ENCODE data around the gene GTSE1. TPM values are rescaled to one million over a fixed set of nuclear protein-coding genes. Genes with fewer than 3 reads are reported as not detected.
A peak's percentile ranks its signal among the peaks of the same experiment; 100 is the strongest.

The GTSE1 gene
- total RNA-seq, 4 donors from 2014 or later = 0.13 to 0.20 (median 0.19) TPM; not detected in 1

GRCh38 chr22:46293577-46294260, 3.0 kb upstream of the GTSE1 start:
- Histone ChIP-seq H3K36me3 (peaks cover 0 to 55% of the 10 kb centered on the region in 2 donors), H3K27ac (peak overlapping the region in 2 of 4 donors; percentile 24 to 39), H3K4me1 (peaks cover 0 to 25% (median 15%) of the 10 kb centered on the region in 3 donors), H3K27me3 (no peaks in the 10 kb centered on the region), H3K9me3 (peaks cover 0 to 11% (median 0%) of the 10 kb centered on the region in 3 donors), H3K4me3 (no peak overlapping the region)
- no peak for ATAC-seq
- 57 to 80% methylated on average over 1 to 3 of the region's 11 CpGs for WGBS, 2 donors (ENCODE audit: low coverage in 1 of 2)
- no peak for TF ChIP-seq CTCF (IDR thresholded peaks at IDR 0.05)
- TF ChIP-seq POLR2A (IDR thresholded peaks at IDR 0.05) = no peak
- no peak for TF ChIP-seq POLR2AphosphoS5 (IDR thresholded peaks at IDR 0.05)
- TF ChIP-seq EP300 (IDR thresholded peaks at IDR 0.05) = no peak

- Histone ChIP-seq H3K36me3 (peaks cover 0 to 44% of the 10 kb centered on the region in 2 donors), H3K27ac (no peak overlapping the region), H3K9me3 (peaks cover 0 to 11% (median 0%) of the 10 kb centered on the region in 3 donors), H3K27me3 (no peaks in the 10 kb centered on the region), H3K4me1 (peaks cover 0 to 25% (median 15%) of the 10 kb centered on the region in 3 donors), H3K4me3 (no peak overlapping the region)
- ATAC-seq = no peak
- TF ChIP-seq POLR2AphosphoS5 (IDR thresholded peaks at IDR 0.05) = no peak
- TF ChIP-seq EP300 (IDR thresholded peaks at IDR 0.05) = no peak
- TF ChIP-seq CTCF (IDR thresholded peaks at IDR 0.05) = no peak
- TF ChIP-seq POLR2A (IDR thresholded peaks at IDR 0.05) = no peak
- 78 to 100% methylated on average over 1 to 2 of the region's 2 CpGs for WGBS, 2 donors (ENCODE audit: low coverage in 1 of 2)
These were observed 1.9 kb upstream of the GTSE1 start for GRCh38 chr22:46294784-46295183.

GRCh38 chr22:46295277-46295971, 1.2 kb upstream of the GTSE1 start:
- no peak for ATAC-seq

GRCh38 chr22:46297151-46297812, 612 bp downstream of the GTSE1 start:
- Histone ChIP-seq H3K27ac (peak overlapping the region in 1 of 4 donors; percentile 89), H3K9me3 (peaks cover 0 to under 1% (median 0%) of the 10 kb centered on the region in 3 donors), H3K4me1 (peaks cover 0 to 25% (median 15%) of the 10 kb centered on the region in 3 donors), H3K36me3 (peaks cover 0 to 19% of the 10 kb centered on the region in 2 donors), H3K27me3 (no peaks in the 10 kb centered on the region), H3K4me3 (peak overlapping the region; percentile 21 to 64)
- WGBS, 2 donors (ENCODE audit: low coverage in 1 of 2) = 14 to 18% methylated on average over 8 of the region's 32 CpGs
- TF ChIP-seq EP300 (IDR thresholded peaks at IDR 0.05) = no peak
- no peak for TF ChIP-seq CTCF (IDR thresholded peaks at IDR 0.05)
- TF ChIP-seq POLR2AphosphoS5 (IDR thresholded peaks at IDR 0.05) = no peak
- TF ChIP-seq POLR2A (IDR thresholded peaks at IDR 0.05) = no peak
- no peak for ATAC-seq

More at GRCh38 chr22:46295277-46295971, 1.2 kb upstream of the GTSE1 start:
- Histone ChIP-seq H3K9me3 (peaks cover 0 to 11% (median 0%) of the 10 kb centered on the region in 3 donors), H3K27me3 (no peaks in the 10 kb centered on the region), H3K4me1 (peaks cover 0 to 25% (median 15%) of the 10 kb centered on the region in 3 donors), H3K36me3 (peaks cover 0 to 38% of the 10 kb centered on the region in 2 donors), H3K27ac (peak overlapping the region; percentile 83 to 91 (median 88)), H3K4me3 (peak overlapping the region in 1 of 2 donors; percentile 64)
- no peak for TF ChIP-seq POLR2A (IDR thresholded peaks at IDR 0.05)
- no peak for TF ChIP-seq EP300 (IDR thresholded peaks at IDR 0.05)
- no peak for TF ChIP-seq POLR2AphosphoS5 (IDR thresholded peaks at IDR 0.05)
- no peak for TF ChIP-seq CTCF (IDR thresholded peaks at IDR 0.05)
- WGBS, 2 donors (ENCODE audit: low coverage in 1 of 2) = 40 to 51% methylated on average over 2 to 4 of the region's 4 CpGs

All from gastroesophageal sphincter (tissue), 4 donors.